AG10803 (cell line): ENCODE measurements around the gene SLC30A1.

Source experiments
- DNase-seq: peaks from one replicate; pipeline ENCODE4 v3.0.0; 2010; ENCODE audit warnings: low read depth
- H3K4me3 ChIP-seq: 2 replicates; pipeline ENCODE4 v1.5.1; 2011; ENCODE audit warnings: mild to moderate bottlenecking, low read length, control low read depth
- CTCF ChIP-seq: conservative IDR thresholded peaks from 2 replicates; pipeline ENCODE4 v1.5.1; 2011; ENCODE audit warnings: mild to moderate bottlenecking, low read length, control low read depth, inconsistent platforms

SLC30A1 gene

GRCh38 chr1:211581526-211581925, 2.6 kb upstream of the SLC30A1 start:
- TF ChIP-seq CTCF: no peak
- DNase-seq: peak; percentile 83
- H3K4me3 ChIP-seq: no peak overlapping the region

- peak overlapping the region; percentile 10; the same call in 1 of the 2 replicates for H3K4me3 ChIP-seq
- DNase-seq: peak; percentile 64
- no peak for TF ChIP-seq CTCF
Observed at GRCh38 chr1:211580303-211580687, 1.3 kb upstream of the SLC30A1 start.

- no peak for TF ChIP-seq CTCF
- peak; percentile 50 for DNase-seq
- peak overlapping the region; percentile 64 for H3K4me3 ChIP-seq
Observed at GRCh38 chr1:211579440-211580302, 710 bp upstream of the SLC30A1 start.

- peak overlapping the region; percentile 85 for H3K4me3 ChIP-seq
- peak; percentile 45 for TF ChIP-seq CTCF
- DNase-seq: peak; percentile 56
Observed at GRCh38 chr1:211577819-211578639, 932 bp downstream of the SLC30A1 start.

GRCh38 chr1:211577277-211577818, 1.6 kb downstream of the SLC30A1 start:
- peak overlapping the region; percentile 85 for H3K4me3 ChIP-seq
- no peak for TF ChIP-seq CTCF
- no peak for DNase-seq

GRCh38 chr1:211576717-211577116, 2.2 kb downstream of the SLC30A1 start:
- TF ChIP-seq CTCF: no peak
- peak overlapping the region; percentile 85 for H3K4me3 ChIP-seq
- no peak for DNase-seq
